Smooth muscle cell (in vitro differentiated cells): Measurements from ENCODE around the gene CPXM1. TPM values are rescaled to one million over a fixed set of nuclear protein-coding genes. Genes with fewer than 3 reads are reported as not detected.

ENCODE experiments used
- DNase-seq: peaks from one replicate; lab custom pipeline; 2025; ENCODE audit not compliant: unreplicated experiment; lab: John Stamatoyannopoulos, UW
- H2AFZ ChIP-seq: fragments of 200-600 bp; sonication (generic); 2 replicates; pipeline ENCODE4 v1.6.0; 2016; ENCODE audit warnings: antibody characterized with exemption, low read depth, mild to moderate bottlenecking
- H3F3A ChIP-seq: fragments of 200-600 bp; sonication (generic); 2 replicates; pipeline ENCODE4 v1.6.0; 2017; ENCODE audit warnings: antibody characterized with exemption, low read depth
- H3K27ac ChIP-seq: fragments of 200-600 bp; sonication (generic); 2 replicates; pipeline ENCODE4 v1.5.1; 2016; ENCODE audit warnings: low read depth, mild to moderate bottlenecking
- H3K27me3 ChIP-seq: fragments of 200-600 bp; sonication (generic); 2 replicates; pipeline ENCODE4 v1.6.1; 2016; ENCODE audit warnings: low read depth, mild to moderate bottlenecking
- H3K36me3 ChIP-seq: fragments of 200-600 bp; sonication (generic); 2 replicates; pipeline ENCODE4 v1.5.1; 2016; ENCODE audit warnings: low read depth
- H3K4me1 ChIP-seq: fragments of 200-600 bp; sonication (generic); 2 replicates; pipeline ENCODE4 v1.5.1; 2016; ENCODE audit warnings: low read depth
- H3K4me2 ChIP-seq: fragments of 200-600 bp; sonication (generic); 2 replicates; pipeline ENCODE4 v1.6.0; 2016; ENCODE audit warnings: mild to moderate bottlenecking
- H3K4me3 ChIP-seq: fragments of 200-600 bp; sonication (generic); 2 replicates; pipeline ENCODE4 v1.5.1; 2016; ENCODE audit warnings: mild to moderate bottlenecking
- H3K79me2 ChIP-seq: fragments of 200-600 bp; sonication (generic); 2 replicates; pipeline ENCODE4 v1.6.0; 2016; ENCODE audit warnings: low read depth, mild to moderate bottlenecking
- H3K9ac ChIP-seq: fragments of 200-600 bp; sonication (generic); 2 replicates; pipeline ENCODE4 v1.6.0; 2016; ENCODE audit warnings: low read depth
- H3K9me3 ChIP-seq: fragments of 200-600 bp; sonication (generic); replicated peaks from 2 replicates; pipeline ENCODE4 v1.5.1; 2016; ENCODE audit warnings: low read depth
- H4K20me1 ChIP-seq: fragments of 200-600 bp; sonication (generic); 2 replicates; pipeline ENCODE4 v1.6.0; 2016; ENCODE audit warnings: low read depth
- CTCF ChIP-seq: fragments of 200-600 bp; sonication (generic); IDR thresholded peaks from 2 replicates; pipeline ENCODE4 v1.5.1; 2017; ENCODE audit warnings: borderline replicate concordance, mild to moderate bottlenecking, antibody characterized with exemption; ENCODE audit not compliant: insufficient read depth, poor library complexity, severe bottlenecking
- WGBS: methylation state at CpG from one replicate; pipeline ENCODE4 v1.1.7; 2016; ENCODE audit warnings: low lambda C conversion rate; 5-methylcytosine and 5-hydroxymethylcytosine counted together
- polyA plus RNA-seq: library from polyadenylated mRNA; unstranded; fragments of >200 nt; fragmentation: Nextera tagmentation; extraction: Ambion mirVana; gene quantifications from 2 replicates; pipeline ENCODE4 v1.2.1, GENCODE V29; 2016
- total RNA-seq: library from RNA; depleted of rRNA; stranded (reverse); fragments of >200 nt; gene quantifications from 2 replicates; pipeline ENCODE4 v1.2.3, GENCODE V29; 2014

Gene CPXM1
- total and polyA plus RNA-seq, 2 experiments from 2014 or later, result 40.2 to 99.3 TPM

GRCh38 chr20:2838170-2838797 is 37.9 kb upstream of the CPXM1 start:
- WGBS, result 98% methylated on average over 19 of the region's 19 CpGs
- H3K27ac ChIP-seq, result no peak overlapping the region
- H3K36me3 ChIP-seq, result no peaks in the 10 kb centered on the region
- no peak overlapping the region for H3K4me2 ChIP-seq
- no peak overlapping the region for H2AFZ ChIP-seq
- H3K27me3 ChIP-seq, result no peaks in the 10 kb centered on the region
- DNase-seq, result no peak
- H3K9me3 ChIP-seq, result no peaks in the 10 kb centered on the region
- H3K4me3 ChIP-seq, result no peak overlapping the region
- peaks cover 9% of the 10 kb centered on the region for H3K4me1 ChIP-seq
- TF ChIP-seq CTCF, result no peak
- no peaks in the 10 kb centered on the region for H4K20me1 ChIP-seq
- H3K9ac ChIP-seq, result no peak overlapping the region
- H3F3A ChIP-seq, result peaks cover 4% of the 10 kb centered on the region
- H3K79me2 ChIP-seq, result peaks cover 13% of the 10 kb centered on the region

- Histone ChIP-seq H3K4me2 (no peak overlapping the region), H3K27me3 (no peaks in the 10 kb centered on the region), H3K4me1 (peaks cover 9% of the 10 kb centered on the region), H3K9me3 (no peaks in the 10 kb centered on the region), H3K4me3 (no peak overlapping the region), H3F3A (peaks cover 10% of the 10 kb centered on the region), H4K20me1 (no peaks in the 10 kb centered on the region), H3K27ac (no peak overlapping the region), H2AFZ (no peak overlapping the region), H3K79me2 (peaks cover 8% of the 10 kb centered on the region), H3K9ac (no peak overlapping the region), H3K36me3 (no peaks in the 10 kb centered on the region)
- no peak for DNase-seq
- TF ChIP-seq CTCF, result no peak
- 94% methylated on average over 6 of the region's 6 CpGs for WGBS
Observed at GRCh38 chr20:2837221-2837960, 37.0 kb upstream of the CPXM1 start.

GRCh38 chr20:2836035-2836434 is 35.6 kb upstream of the CPXM1 start:
- TF ChIP-seq CTCF, result no peak
- Histone ChIP-seq H3K9ac (no peak overlapping the region), H3K36me3 (no peaks in the 10 kb centered on the region), H3F3A (peaks cover 17% of the 10 kb centered on the region), H3K9me3 (no peaks in the 10 kb centered on the region), H3K79me2 (no peaks in the 10 kb centered on the region), H3K27ac (no peak overlapping the region), H3K27me3 (no peaks in the 10 kb centered on the region), H3K4me3 (no peak overlapping the region), H2AFZ (no peak overlapping the region), H3K4me1 (peaks cover 5% of the 10 kb centered on the region), H4K20me1 (no peaks in the 10 kb centered on the region), H3K4me2 (no peak overlapping the region)
- WGBS, result 92% methylated on average over 4 of the region's 5 CpGs
- DNase-seq, result no peak
